Measurements from ENCODE around the gene WWOX.

Gene WWOX

GRCh38 chr16:79076047-79076767 lies 976.8 kb downstream of the WWOX start:
- no peak for DNase-seq (ENCODE audit: low read depth)

GRCh38 chr16:79077346-79077745 lies 977.9 kb downstream of the WWOX start:
- no peak for DNase-seq (ENCODE audit: low read depth)

- DNase-seq (ENCODE audit: low read depth): no peak
These were observed 980.4 kb downstream of the WWOX start for GRCh38 chr16:79079656-79080420.

- no peak for DNase-seq (ENCODE audit: low read depth)
These were observed 982.0 kb downstream of the WWOX start for GRCh38 chr16:79081297-79082066.

GRCh38 chr16:79082970-79083369 lies 983.5 kb downstream of the WWOX start:
- DNase-seq (ENCODE audit: low read depth): no peak

- DNase-seq (ENCODE audit: low read depth): no peak
These were observed 984.2 kb downstream of the WWOX start for GRCh38 chr16:79083508-79084299.

- DNase-seq (ENCODE audit: low read depth): no peak
These were observed 989.5 kb downstream of the WWOX start for GRCh38 chr16:79088971-79089370.

GRCh38 chr16:79089735-79090284 lies 990.4 kb downstream of the WWOX start:
- no peak for DNase-seq (ENCODE audit: low read depth)

GRCh38 chr16:79090966-79091365 lies 991.5 kb downstream of the WWOX start:
- no peak for DNase-seq (ENCODE audit: low read depth)

- DNase-seq (ENCODE audit: low read depth): no peak
These were observed 993.4 kb downstream of the WWOX start for GRCh38 chr16:79092846-79093245.

GRCh38 chr16:79093554-79093967 lies 994.1 kb downstream of the WWOX start:
- no peak for DNase-seq (ENCODE audit: low read depth)

GRCh38 chr16:79096246-79096645 lies 996.8 kb downstream of the WWOX start:
- no peak for DNase-seq (ENCODE audit: low read depth)

- DNase-seq (ENCODE audit: low read depth): no peak
These were observed 997.7 kb downstream of the WWOX start for GRCh38 chr16:79097166-79097565.

GRCh38 chr16:79097771-79098170 lies 998.3 kb downstream of the WWOX start:
- no peak for DNase-seq (ENCODE audit: low read depth)

GRCh38 chr16:79098907-79099306 lies 999.5 kb downstream of the WWOX start:
- no peak for DNase-seq (ENCODE audit: low read depth)

- no peak for DNase-seq (ENCODE audit: low read depth)
These were observed 1000.3 kb downstream of the WWOX start for GRCh38 chr16:79099716-79100115.

GRCh38 chr16:79100447-79100846 lies 1001.0 kb downstream of the WWOX start:
- no peak for DNase-seq (ENCODE audit: low read depth)

GRCh38 chr16:79101491-79101890 lies 1002.0 kb downstream of the WWOX start:
- no peak for DNase-seq (ENCODE audit: low read depth)

- DNase-seq (ENCODE audit: low read depth): no peak
These were observed 1005.1 kb downstream of the WWOX start for GRCh38 chr16:79104567-79104966.

- no peak for DNase-seq (ENCODE audit: low read depth)
These were observed 1007.8 kb downstream of the WWOX start for GRCh38 chr16:79107301-79107700.

- DNase-seq (ENCODE audit: low read depth): no peak
These were observed 1010.3 kb downstream of the WWOX start for GRCh38 chr16:79109771-79110170.

GRCh38 chr16:79110242-79110641 lies 1010.8 kb downstream of the WWOX start:
- DNase-seq (ENCODE audit: low read depth): no peak
